Type B pancreatic cell (in vitro differentiated cells): Measurements from ENCODE around the gene CD63. TPM values are rescaled to one million over a fixed set of nuclear protein-coding genes. Genes with fewer than 3 reads are reported as not detected.

Experiments used
- DNase-seq: peaks from one replicate; pipeline ENCODE4 v3.0.0; 2021; ENCODE audit warnings: mixed read lengths; ENCODE audit not compliant: unreplicated experiment; ENCODE audit errors: extremely low spot score
- H3K27ac Mint-ChIP-seq: 2 replicates; pipeline ENCODE4 v1.8.0; 2021; ENCODE audit warnings: mild to moderate bottlenecking, mixed read lengths
- H3K27me3 Mint-ChIP-seq: 2 replicates; pipeline ENCODE4 v1.8.0; 2021; ENCODE audit warnings: mixed read lengths
- H3K36me3 Mint-ChIP-seq: 2 replicates; pipeline ENCODE4 v1.8.0; 2021; ENCODE audit warnings: mixed read lengths
- H3K4me1 Mint-ChIP-seq: one replicate; pipeline ENCODE4 v1.8.0; 2021; ENCODE audit warnings: mixed read lengths; ENCODE audit not compliant: unreplicated experiment
- H3K4me3 Mint-ChIP-seq: 2 replicates; pipeline ENCODE4 v1.8.0; 2021; ENCODE audit warnings: mild to moderate bottlenecking, mixed read lengths
- H3K9me3 Mint-ChIP-seq: 2 replicates; pipeline ENCODE4 v1.8.0; 2021; ENCODE audit warnings: mixed read lengths
- CTCF ChIP-seq: fragments of 200-600 bp; sonication (generic); conservative IDR thresholded peaks from 2 replicates; pipeline ENCODE4 v1.5.0; 2021; ENCODE audit warnings: antibody characterized with exemption, mild to moderate bottlenecking
- total RNA-seq: library from RNA; stranded (reverse); gene quantifications from 2 replicates; pipeline ENCODE4 v1.2.1, GENCODE V29; 2021; ENCODE audit warnings: low replicate concordance

The CD63 gene
- total RNA-seq, 1 donor from 2014 or later: 525 TPM

GRCh38 chr12:55698965-55699364 is 29.8 kb downstream of the CD63 start:
- Mint-ChIP-seq H3K27me3 (peaks cover 6% of the 10 kb centered on the region), H3K4me3 (no peak overlapping the region), H3K4me1 (no peaks in the 10 kb centered on the region), H3K27ac (no peak overlapping the region), H3K9me3 (no peaks in the 10 kb centered on the region), H3K36me3 (no peaks in the 10 kb centered on the region)
- no peak for TF ChIP-seq CTCF
- DNase-seq: no peak

DNA sequence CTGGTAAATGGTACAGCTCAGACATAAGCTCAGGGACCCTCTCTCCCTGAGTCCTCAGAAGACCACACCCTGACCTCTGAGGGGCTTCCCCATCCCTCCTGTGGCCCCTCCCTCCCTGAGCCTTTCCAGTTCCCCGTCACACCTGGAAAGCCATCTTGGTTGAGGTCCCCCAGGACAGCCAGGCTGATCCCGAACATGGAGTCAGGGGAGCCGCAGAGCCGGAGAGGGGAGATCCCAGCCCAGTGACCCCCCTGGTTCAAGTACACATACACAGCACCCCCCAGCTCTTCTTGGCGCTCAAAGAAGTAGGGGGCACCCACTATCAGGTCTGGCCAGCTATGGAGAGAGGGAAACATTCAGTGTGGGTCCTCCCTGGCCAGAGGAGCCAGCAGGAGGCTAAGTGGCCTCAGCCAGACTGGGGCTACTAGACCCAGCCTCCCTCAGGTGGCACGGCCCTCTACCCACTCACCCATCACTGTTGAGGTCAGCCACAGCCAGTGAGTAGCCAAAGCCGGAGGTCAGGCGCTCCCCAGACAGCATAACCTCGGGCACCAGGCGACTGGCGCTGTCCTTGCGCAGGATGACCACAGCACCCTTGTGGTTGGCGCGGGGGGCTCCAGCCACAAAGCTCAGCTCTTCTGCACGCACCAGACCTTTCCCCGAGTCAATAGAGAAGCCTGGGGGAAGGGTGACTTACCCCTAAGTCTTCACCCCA is 30.4 kb downstream of the CD63 start:
- Mint-ChIP-seq H3K4me3 (no peak overlapping the region), H3K4me1 (no peaks in the 10 kb centered on the region), H3K27me3 (peaks cover 5% of the 10 kb centered on the region), H3K27ac (no peak overlapping the region), H3K9me3 (no peaks in the 10 kb centered on the region), H3K36me3 (no peaks in the 10 kb centered on the region)
- no peak for DNase-seq
- TF ChIP-seq CTCF: no peak

DNA sequence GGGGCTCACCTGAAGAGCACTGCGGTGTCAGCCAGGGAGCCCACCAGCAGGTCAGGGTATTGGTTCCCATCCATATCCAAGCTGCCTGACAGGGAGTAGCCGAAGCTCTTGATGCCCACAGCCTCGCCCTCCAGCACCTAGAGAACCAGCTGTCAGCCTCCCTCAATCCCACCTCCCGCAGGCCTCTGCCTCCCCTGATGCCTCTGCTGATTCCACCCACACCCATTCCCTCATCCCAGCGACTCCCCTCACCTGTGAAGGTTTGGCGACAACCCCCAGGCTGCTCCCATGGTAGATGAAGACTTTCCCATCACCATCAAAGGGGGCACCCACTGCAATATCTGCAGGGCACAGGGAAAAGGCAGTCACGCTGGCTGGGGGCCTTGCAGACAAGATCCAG is 31.1 kb downstream of the CD63 start:
- H3K27ac Mint-ChIP-seq: no peak overlapping the region
- H3K4me3 Mint-ChIP-seq: no peak overlapping the region
- H3K36me3 Mint-ChIP-seq: no peaks in the 10 kb centered on the region

GRCh38 chr12:55696796-55697462 is 31.9 kb downstream of the CD63 start:
- no peaks in the 10 kb centered on the region for H3K9me3 Mint-ChIP-seq
- no peak overlapping the region for H3K4me3 Mint-ChIP-seq
- no peak overlapping the region for H3K27ac Mint-ChIP-seq
- no peaks in the 10 kb centered on the region for H3K36me3 Mint-ChIP-seq
- H3K4me1 Mint-ChIP-seq: no peaks in the 10 kb centered on the region
- H3K27me3 Mint-ChIP-seq: no peaks in the 10 kb centered on the region
- DNase-seq: no peak
- TF ChIP-seq CTCF: no peak

More for the DNA sequence above, 31.1 kb downstream of the CD63 start:
- TF ChIP-seq CTCF: no peak
- Mint-ChIP-seq H3K4me1 (no peaks in the 10 kb centered on the region), H3K27me3 (no peaks in the 10 kb centered on the region), H3K9me3 (no peaks in the 10 kb centered on the region)
- DNase-seq: no peak

- H3K27me3 Mint-ChIP-seq: no peaks in the 10 kb centered on the region
- no peak overlapping the region for H3K27ac Mint-ChIP-seq
- peaks cover 2% of the 10 kb centered on the region for H3K36me3 Mint-ChIP-seq
- H3K4me3 Mint-ChIP-seq: no peak overlapping the region
- TF ChIP-seq CTCF: no peak
- H3K9me3 Mint-ChIP-seq: no peaks in the 10 kb centered on the region
- H3K4me1 Mint-ChIP-seq: no peaks in the 10 kb centered on the region
- no peak for DNase-seq
Measured at GRCh38 chr12:55696141-55696540, 32.7 kb downstream of the CD63 start.
